ENCODE data around the gene MAGEC3.
"Not testable (repeated sequence)": the region's sequence is repeated elsewhere in the genome, so short reads cannot be mapped to it uniquely, and the experiment has no call there.

Gene MAGEC3, protein sequence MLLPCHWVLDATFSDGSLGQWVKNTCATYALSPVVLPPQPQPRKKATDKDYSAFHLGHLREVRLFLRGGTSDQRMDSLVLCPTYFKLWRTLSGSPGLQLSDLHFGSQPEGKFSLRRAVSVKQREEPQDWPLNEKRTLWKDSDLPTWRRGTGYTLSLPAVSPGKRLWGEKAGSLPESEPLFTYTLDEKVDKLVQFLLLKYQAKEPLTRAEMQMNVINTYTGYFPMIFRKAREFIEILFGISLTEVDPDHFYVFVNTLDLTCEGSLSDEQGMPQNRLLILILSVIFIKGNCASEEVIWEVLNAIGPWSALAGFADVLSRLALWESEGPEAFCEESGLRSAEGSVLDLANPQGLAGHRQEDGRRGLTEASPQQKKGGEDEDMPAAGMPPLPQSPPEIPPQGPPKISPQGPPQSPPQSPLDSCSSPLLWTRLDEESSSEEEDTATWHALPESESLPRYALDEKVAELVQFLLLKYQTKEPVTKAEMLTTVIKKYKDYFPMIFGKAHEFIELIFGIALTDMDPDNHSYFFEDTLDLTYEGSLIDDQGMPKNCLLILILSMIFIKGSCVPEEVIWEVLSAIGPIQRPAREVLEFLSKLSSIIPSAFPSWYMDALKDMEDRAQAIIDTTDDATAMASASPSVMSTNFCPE

GRCh38 chrX:141838016-141838415 is at the start of gene MAGEC3:
TSS of gene MAGEC3 (plus strand) at chrX:141838316. CDS start at chrX:141838316, 0 bp downstream.
- Histone ChIP-seq H3K27ac (ENCODE audit: low read length) (no peak within 1 kb of the TSS), H3K27me3 (ENCODE audit: control insufficient read depth in 1 of 2, insufficient read depth in 2 of 2, low read length in 2 of 2) (no peaks in the 10 kb centered on the region), H3K9ac (ENCODE audit: low read length in 2 of 2) (no peak within 1 kb of the TSS), H3K4me1 (ENCODE audit: control insufficient read depth, insufficient read depth, low read length) (no peaks in the 10 kb centered on the region), H3K9me3 (ENCODE audit: control insufficient read depth in 2 of 2, low read length in 2 of 2) (peaks cover 0 to 5% of the 10 kb centered on the region in 2 donors), H3K36me3 (ENCODE audit: control insufficient read depth in 2 of 2, insufficient read depth in 2 of 2, low read length in 2 of 2) (no peaks in the 10 kb centered on the region), H3K4me3 (ENCODE audit: low read length in 2 of 2) (no peak within 1 kb of the TSS)

DNA sequence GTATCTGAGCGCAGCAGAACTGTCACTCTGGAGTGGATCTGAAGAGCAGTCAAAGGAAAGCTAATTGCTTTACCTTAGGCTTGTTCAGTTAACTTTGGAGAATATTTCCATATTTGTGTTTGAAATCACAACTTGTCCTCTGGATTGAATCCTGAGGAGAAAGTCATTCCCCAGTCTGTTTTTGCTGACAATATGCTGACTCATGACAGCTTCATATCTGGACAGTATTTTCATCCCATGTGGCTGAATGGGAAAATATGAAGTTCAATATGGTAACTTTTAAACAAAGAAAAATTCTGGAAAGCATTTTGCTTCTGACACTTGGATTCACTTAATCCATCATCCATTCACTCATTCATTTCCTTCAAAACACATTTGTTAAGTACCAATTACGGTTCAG is 46.3 kb upstream of the MAGEC3 start:
- Histone ChIP-seq H3K4me3 (ENCODE audit: low read length in 2 of 2) (no peak overlapping the region), H3K27me3 (ENCODE audit: control insufficient read depth in 1 of 2, insufficient read depth in 2 of 2, low read length in 2 of 2) (no peaks in the 10 kb centered on the region), H3K4me1 (ENCODE audit: control insufficient read depth, insufficient read depth, low read length) (no peaks in the 10 kb centered on the region), H3K36me3 (ENCODE audit: control insufficient read depth in 2 of 2, insufficient read depth in 2 of 2, low read length in 2 of 2) (no peaks in the 10 kb centered on the region), H3K27ac (ENCODE audit: low read length) (no peak overlapping the region), H3K9me3 (ENCODE audit: control insufficient read depth in 2 of 2, low read length in 2 of 2) (no peaks in the 10 kb centered on the region), H3K9ac (ENCODE audit: low read length in 2 of 2) (no peak overlapping the region)

DNA sequence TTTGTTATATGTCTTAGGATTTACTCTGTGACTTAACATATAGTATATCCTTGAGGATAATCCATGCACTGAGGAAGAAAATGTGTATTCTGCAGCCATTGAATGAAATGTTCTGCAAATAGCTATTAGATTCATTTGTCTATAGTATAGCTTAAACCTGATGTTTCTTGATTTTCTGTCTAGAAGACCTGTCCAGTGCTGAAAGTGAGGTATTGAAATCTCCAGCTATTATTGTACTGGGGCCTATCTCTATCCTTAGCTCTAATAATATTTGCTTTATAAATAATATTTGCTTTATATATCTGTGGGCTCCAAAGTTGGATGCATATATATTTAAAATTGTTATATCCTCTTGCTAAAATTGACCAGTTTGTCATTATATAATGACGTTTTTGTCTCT is 26.7 kb upstream of the MAGEC3 start:
- H3K27me3 ChIP-seq (ENCODE audit: control insufficient read depth in 1 of 2, insufficient read depth in 2 of 2, low read length in 2 of 2), result no peaks in the 10 kb centered on the region
- H3K36me3 ChIP-seq (ENCODE audit: control insufficient read depth in 2 of 2, insufficient read depth in 2 of 2, low read length in 2 of 2), result no peaks in the 10 kb centered on the region

GRCh38 chrX:141814213-141814857 is 23.8 kb upstream of the MAGEC3 start:
- Histone ChIP-seq H3K27me3 (ENCODE audit: control insufficient read depth in 1 of 2, insufficient read depth in 2 of 2, low read length in 2 of 2) (no peaks in the 10 kb centered on the region), H3K36me3 (ENCODE audit: control insufficient read depth in 2 of 2, insufficient read depth in 2 of 2, low read length in 2 of 2) (no peaks in the 10 kb centered on the region), H3K4me1 (ENCODE audit: control insufficient read depth, insufficient read depth, low read length) (no peaks in the 10 kb centered on the region), H3K4me3 (ENCODE audit: low read length in 2 of 2) (no peak overlapping the region), H3K27ac (ENCODE audit: low read length) (no peak overlapping the region), H3K9me3 (ENCODE audit: control insufficient read depth in 2 of 2, low read length in 2 of 2) (no peaks in the 10 kb centered on the region), H3K9ac (ENCODE audit: low read length in 2 of 2) (no peak overlapping the region)

More for the DNA sequence above, 26.7 kb upstream of the MAGEC3 start:
- H3K4me3 ChIP-seq (ENCODE audit: low read length in 2 of 2), result no peak overlapping the region
- H3K9ac ChIP-seq (ENCODE audit: low read length in 2 of 2), result no peak overlapping the region
- H3K27ac ChIP-seq (ENCODE audit: low read length), result no peak overlapping the region
- H3K9me3 ChIP-seq (ENCODE audit: control insufficient read depth in 2 of 2, low read length in 2 of 2), result no peaks in the 10 kb centered on the region
- H3K4me1 ChIP-seq (ENCODE audit: control insufficient read depth, insufficient read depth, low read length), result no peaks in the 10 kb centered on the region

DNA sequence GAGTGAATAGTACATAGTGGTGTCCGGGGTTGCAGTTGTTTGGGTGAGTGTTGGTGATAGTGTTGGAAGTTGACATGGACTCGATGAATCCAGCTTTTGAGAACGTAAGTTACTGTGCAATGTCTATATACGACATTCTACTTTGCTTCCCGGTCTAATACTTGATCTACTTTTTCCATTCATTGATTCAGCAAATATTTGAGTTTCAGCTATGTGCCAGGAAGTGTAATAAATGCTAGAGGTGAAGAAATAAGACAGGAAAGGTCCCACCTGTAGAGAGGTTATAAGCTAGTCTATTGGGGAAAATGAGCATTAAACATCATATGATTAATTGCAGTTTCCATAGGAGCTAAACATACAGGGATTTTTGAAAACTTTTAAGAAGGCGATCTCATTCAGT is 22.2 kb upstream of the MAGEC3 start:
- Histone ChIP-seq H3K36me3 (ENCODE audit: control insufficient read depth in 2 of 2, insufficient read depth in 2 of 2, low read length in 2 of 2) (no peaks in the 10 kb centered on the region), H3K4me3 (ENCODE audit: low read length in 2 of 2) (no peak overlapping the region), H3K9ac (ENCODE audit: low read length in 2 of 2) (no peak overlapping the region), H3K9me3 (ENCODE audit: control insufficient read depth in 2 of 2, low read length in 2 of 2) (no peaks in the 10 kb centered on the region), H3K27me3 (ENCODE audit: control insufficient read depth in 1 of 2, insufficient read depth in 2 of 2, low read length in 2 of 2) (peaks cover 0 to 2% of the 10 kb centered on the region in 2 donors), H3K4me1 (ENCODE audit: control insufficient read depth, insufficient read depth, low read length) (no peaks in the 10 kb centered on the region), H3K27ac (ENCODE audit: low read length) (no peak overlapping the region)

GRCh38 chrX:141832247-141832646 is 5.9 kb upstream of the MAGEC3 start:
- no peak overlapping the region for H3K4me3 ChIP-seq (ENCODE audit: low read length in 2 of 2)
- no peak overlapping the region for H3K9ac ChIP-seq (ENCODE audit: low read length in 2 of 2)
- H3K27ac ChIP-seq (ENCODE audit: low read length), result no peak overlapping the region
- no peaks in the 10 kb centered on the region for H3K4me1 ChIP-seq (ENCODE audit: control insufficient read depth, insufficient read depth, low read length)
- no peaks in the 10 kb centered on the region for H3K9me3 ChIP-seq (ENCODE audit: control insufficient read depth in 2 of 2, low read length in 2 of 2)
- no peaks in the 10 kb centered on the region for H3K27me3 ChIP-seq (ENCODE audit: control insufficient read depth in 1 of 2, insufficient read depth in 2 of 2, low read length in 2 of 2)
- no peaks in the 10 kb centered on the region for H3K36me3 ChIP-seq (ENCODE audit: control insufficient read depth in 2 of 2, insufficient read depth in 2 of 2, low read length in 2 of 2)

GRCh38 chrX:141839856-141840255 is 1.7 kb downstream of the MAGEC3 start:
- Histone ChIP-seq H3K27ac (ENCODE audit: low read length) (no peak overlapping the region), H3K36me3 (ENCODE audit: control insufficient read depth in 2 of 2, insufficient read depth in 2 of 2, low read length in 2 of 2) (no peaks in the 10 kb centered on the region), H3K9me3 (ENCODE audit: control insufficient read depth in 2 of 2, low read length in 2 of 2) (peaks cover 0 to 5% of the 10 kb centered on the region in 2 donors), H3K27me3 (ENCODE audit: control insufficient read depth in 1 of 2, insufficient read depth in 2 of 2, low read length in 2 of 2) (no peaks in the 10 kb centered on the region), H3K9ac (ENCODE audit: low read length in 2 of 2) (no peak overlapping the region), H3K4me1 (ENCODE audit: control insufficient read depth, insufficient read depth, low read length) (no peaks in the 10 kb centered on the region), H3K4me3 (ENCODE audit: low read length in 2 of 2) (no peak overlapping the region)

- Histone ChIP-seq H3K4me1 (ENCODE audit: control insufficient read depth, insufficient read depth, low read length) (no peaks in the 10 kb centered on the region), H3K36me3 (ENCODE audit: control insufficient read depth in 2 of 2, insufficient read depth in 2 of 2, low read length in 2 of 2) (no peaks in the 10 kb centered on the region), H3K9ac (ENCODE audit: low read length in 2 of 2) (no peak overlapping the region), H3K27ac (ENCODE audit: low read length) (no peak overlapping the region), H3K27me3 (ENCODE audit: control insufficient read depth in 1 of 2, insufficient read depth in 2 of 2, low read length in 2 of 2) (no peaks in the 10 kb centered on the region), H3K4me3 (ENCODE audit: low read length in 2 of 2) (no peak overlapping the region), H3K9me3 (ENCODE audit: control insufficient read depth in 2 of 2, low read length in 2 of 2) (no peaks in the 10 kb centered on the region)
Measured at GRCh38 chrX:141857479-141857878, 19.4 kb downstream of the MAGEC3 start.

GRCh38 chrX:141879616-141880015 is 41.5 kb downstream of the MAGEC3 start:
- H3K4me1 ChIP-seq (ENCODE audit: control insufficient read depth, insufficient read depth, low read length), result no peaks in the 10 kb centered on the region
- H3K36me3 ChIP-seq (ENCODE audit: control insufficient read depth in 2 of 2, insufficient read depth in 2 of 2, low read length in 2 of 2), result no peaks in the 10 kb centered on the region
- no peak overlapping the region for H3K27ac ChIP-seq (ENCODE audit: low read length)
- no peak overlapping the region for H3K4me3 ChIP-seq (ENCODE audit: low read length in 2 of 2)
- H3K27me3 ChIP-seq (ENCODE audit: control insufficient read depth in 1 of 2, insufficient read depth in 2 of 2, low read length in 2 of 2), result peaks cover 0 to 4% of the 10 kb centered on the region in 2 donors
- no peaks in the 10 kb centered on the region for H3K9me3 ChIP-seq (ENCODE audit: control insufficient read depth in 2 of 2, low read length in 2 of 2)
- H3K9ac ChIP-seq (ENCODE audit: low read length in 2 of 2), result no peak overlapping the region

- not testable (repeated sequence) for H3K4me3 ChIP-seq (ENCODE audit: low read length in 2 of 2); H3K27ac ChIP-seq (ENCODE audit: low read length); H3K27me3 ChIP-seq (ENCODE audit: control insufficient read depth in 1 of 2, insufficient read depth in 2 of 2, low read length in 2 of 2); H3K4me1 ChIP-seq (ENCODE audit: control insufficient read depth, insufficient read depth, low read length); H3K9ac ChIP-seq (ENCODE audit: low read length in 2 of 2); H3K9me3 ChIP-seq (ENCODE audit: control insufficient read depth in 2 of 2, low read length in 2 of 2); H3K36me3 ChIP-seq (ENCODE audit: control insufficient read depth in 2 of 2, insufficient read depth in 2 of 2, low read length in 2 of 2)
Measured at GRCh38 chrX:141888811-141889210, 50.7 kb downstream of the MAGEC3 start.

Data from stomach smooth muscle (tissue), 2 donors.